ENCODE measurements around the gene TRDMT1. TPM values are rescaled to one million over a fixed set of nuclear protein-coding genes. Genes with fewer than 3 reads are reported as not detected.

TRDMT1 gene
- total RNA-seq: 10 to 100 TPM; 10.6 to 15.6 TPM
- 22.4 to 29.1 reads per million in 2 donors for total RNA-seq

- Mint-ChIP-seq H3K27ac (peak within 1 kb of the TSS; percentile 99), H3K27me3 (no peaks in the 10 kb centered on the region), H3K4me1 (peaks cover 36% of the 10 kb centered on the region), H3K36me3 (ENCODE audit: low read depth) (peaks cover 3% of the 10 kb centered on the region), H3K4me3 (peak within 1 kb of the TSS; percentile 95)
- DNase-seq: peak; percentile 66 to 73 (median 73)
- peak; percentile 83 for ATAC-seq
- no peaks in the 10 kb centered on the region for H3K9me3 ChIP-seq (ENCODE audit: control insufficient read depth, low read length, poor library complexity, severe bottlenecking)
Observed at GRCh38 chr10:17200912-17201793, at the start of gene TRDMT1. TRDMT1 (minus strand) TSS chr10:17201672; CDS start chr10:17201634, 38 bp downstream.

- Mint-ChIP-seq H3K4me3 (no peak overlapping the region), H3K27ac (no peak overlapping the region), H3K27me3 (no peaks in the 10 kb centered on the region), H3K4me1 (peaks cover 2% of the 10 kb centered on the region), H3K36me3 (ENCODE audit: low read depth) (peaks cover 3% of the 10 kb centered on the region)
- ATAC-seq: no peak
- DNase-seq: no peak
- H3K9me3 ChIP-seq (ENCODE audit: control insufficient read depth, low read length, poor library complexity, severe bottlenecking): no peaks in the 10 kb centered on the region
Observed at GRCh38 chr10:17250736-17251135, 49.3 kb upstream of the TRDMT1 start.

- DNase-seq (no peak), ATAC-seq (peak; percentile 57)
- no peaks in the 10 kb centered on the region for H3K9me3 ChIP-seq (ENCODE audit: control insufficient read depth, low read length, poor library complexity, severe bottlenecking)
- Mint-ChIP-seq H3K36me3 (ENCODE audit: low read depth) (peaks cover 3% of the 10 kb centered on the region), H3K27ac (no peak overlapping the region), H3K4me1 (peaks cover 2% of the 10 kb centered on the region), H3K4me3 (no peak overlapping the region), H3K27me3 (no peaks in the 10 kb centered on the region)
Observed at GRCh38 chr10:17249820-17250219, 48.3 kb upstream of the TRDMT1 start.

- H3K36me3 Mint-ChIP-seq (ENCODE audit: low read depth): peaks cover 3% of the 10 kb centered on the region
- no peak overlapping the region for H3K4me3 Mint-ChIP-seq
- H3K4me1 Mint-ChIP-seq: peaks cover 2% of the 10 kb centered on the region
- H3K27ac Mint-ChIP-seq: peak overlapping the region; percentile 86
- DNase-seq: no peak
- no peaks in the 10 kb centered on the region for H3K9me3 ChIP-seq (ENCODE audit: control insufficient read depth, low read length, poor library complexity, severe bottlenecking)
- no peaks in the 10 kb centered on the region for H3K27me3 Mint-ChIP-seq
- no peak for ATAC-seq
Observed at GRCh38 chr10:17248964-17249363, 47.5 kb upstream of the TRDMT1 start.

GRCh38 chr10:17247210-17247609 is 45.7 kb upstream of the TRDMT1 start:
- no peak for DNase-seq
- H3K9me3 ChIP-seq (ENCODE audit: control insufficient read depth, low read length, poor library complexity, severe bottlenecking): no peaks in the 10 kb centered on the region
- Mint-ChIP-seq H3K27ac (no peak overlapping the region), H3K36me3 (ENCODE audit: low read depth) (peaks cover 5% of the 10 kb centered on the region), H3K4me3 (no peak overlapping the region), H3K27me3 (no peaks in the 10 kb centered on the region), H3K4me1 (peaks cover 4% of the 10 kb centered on the region)
- no peak for ATAC-seq

- ATAC-seq (no peak), DNase-seq (no peak)
- Mint-ChIP-seq H3K27ac (no peak overlapping the region), H3K4me3 (no peak overlapping the region), H3K36me3 (ENCODE audit: low read depth) (peaks cover 5% of the 10 kb centered on the region), H3K27me3 (no peaks in the 10 kb centered on the region), H3K4me1 (peaks cover 4% of the 10 kb centered on the region)
- no peaks in the 10 kb centered on the region for H3K9me3 ChIP-seq (ENCODE audit: control insufficient read depth, low read length, poor library complexity, severe bottlenecking)
Observed at GRCh38 chr10:17244700-17245365, 43.4 kb upstream of the TRDMT1 start.

GRCh38 chr10:17241611-17242333 is 40.3 kb upstream of the TRDMT1 start:
- H3K9me3 ChIP-seq (ENCODE audit: control insufficient read depth, low read length, poor library complexity, severe bottlenecking): no peaks in the 10 kb centered on the region
- DNase-seq: no peak
- Mint-ChIP-seq H3K4me3 (no peak overlapping the region), H3K27me3 (no peaks in the 10 kb centered on the region), H3K36me3 (ENCODE audit: low read depth) (peaks cover 5% of the 10 kb centered on the region), H3K4me1 (peaks cover 11% of the 10 kb centered on the region), H3K27ac (no peak overlapping the region)
- no peak for ATAC-seq

- no peak for ATAC-seq
- peaks cover 16% of the 10 kb centered on the region for H3K4me1 Mint-ChIP-seq
- peaks cover 9% of the 10 kb centered on the region for H3K36me3 Mint-ChIP-seq (ENCODE audit: low read depth)
- DNase-seq: no peak
- H3K27me3 Mint-ChIP-seq: no peaks in the 10 kb centered on the region
- no peaks in the 10 kb centered on the region for H3K9me3 ChIP-seq (ENCODE audit: control insufficient read depth, low read length, poor library complexity, severe bottlenecking)
- H3K4me3 Mint-ChIP-seq: peak overlapping the region; percentile 13
- peak overlapping the region; percentile 96 for H3K27ac Mint-ChIP-seq
Observed at GRCh38 chr10:17240616-17241015, 39.1 kb upstream of the TRDMT1 start.

GRCh38 chr10:17240096-17240495 is 38.6 kb upstream of the TRDMT1 start:
- H3K36me3 Mint-ChIP-seq (ENCODE audit: low read depth): peaks cover 9% of the 10 kb centered on the region
- peak overlapping the region; percentile 96 for H3K27ac Mint-ChIP-seq
- peaks cover 19% of the 10 kb centered on the region for H3K4me1 Mint-ChIP-seq
- H3K4me3 Mint-ChIP-seq: peak overlapping the region; percentile 19
- ATAC-seq (peak; percentile 1), DNase-seq (no peak)
- no peaks in the 10 kb centered on the region for H3K27me3 Mint-ChIP-seq
- H3K9me3 ChIP-seq (ENCODE audit: control insufficient read depth, low read length, poor library complexity, severe bottlenecking): no peaks in the 10 kb centered on the region

- Mint-ChIP-seq H3K36me3 (ENCODE audit: low read depth) (peaks cover 9% of the 10 kb centered on the region), H3K4me3 (peak overlapping the region; percentile 19), H3K27ac (peak overlapping the region; percentile 96), H3K27me3 (no peaks in the 10 kb centered on the region), H3K4me1 (peaks cover 24% of the 10 kb centered on the region)
- no peaks in the 10 kb centered on the region for H3K9me3 ChIP-seq (ENCODE audit: control insufficient read depth, low read length, poor library complexity, severe bottlenecking)
- ATAC-seq: peak; percentile 5
- no peak for DNase-seq
Observed at GRCh38 chr10:17239345-17240085, 38.0 kb upstream of the TRDMT1 start.

- Mint-ChIP-seq H3K4me3 (peak overlapping the region; percentile 49), H3K36me3 (ENCODE audit: low read depth) (peaks cover 12% of the 10 kb centered on the region), H3K27ac (peak overlapping the region; percentile 96), H3K4me1 (peaks cover 27% of the 10 kb centered on the region), H3K27me3 (no peaks in the 10 kb centered on the region)
- no peaks in the 10 kb centered on the region for H3K9me3 ChIP-seq (ENCODE audit: control insufficient read depth, low read length, poor library complexity, severe bottlenecking)
- ATAC-seq (peak; percentile 48), DNase-seq (no peak)
Observed at GRCh38 chr10:17238445-17239291, 37.2 kb upstream of the TRDMT1 start.

- Mint-ChIP-seq H3K4me1 (peaks cover 30% of the 10 kb centered on the region), H3K27ac (peak overlapping the region; percentile 96), H3K36me3 (ENCODE audit: low read depth) (peaks cover 12% of the 10 kb centered on the region), H3K4me3 (peak overlapping the region; percentile 33), H3K27me3 (no peaks in the 10 kb centered on the region)
- no peak for DNase-seq
- no peaks in the 10 kb centered on the region for H3K9me3 ChIP-seq (ENCODE audit: control insufficient read depth, low read length, poor library complexity, severe bottlenecking)
- ATAC-seq: peak; percentile 10
Observed at GRCh38 chr10:17237915-17238444, 36.5 kb upstream of the TRDMT1 start.
